Endothelial cell of umbilical vein (primary cell): Measurements from ENCODE around the gene SLC46A2. TPM values are rescaled to one million over a fixed set of nuclear protein-coding genes. Genes with fewer than 3 reads are reported as not detected.

Experiments
- BruUV-seq: library from RNA; stranded (reverse); fragments of 400-500 nt; replicated peaks from 2 replicates; lab custom pipeline; 2021; lab: Mats Ljungman, UMichigan
- CTCF ChIA-PET: fragments of 300-600, 350-600 bp; sonication (Branson Sonifier 250); formaldehyde crosslinking; loops from one replicate; lab custom pipeline; 2021; ENCODE audit warnings: antibody characterized with exemption, inconsistent platforms; lab: Charles Lee
- POLR2A ChIA-PET: fragments of 300-600, 350-600 bp; sonication (Branson Sonifier 250); formaldehyde crosslinking; loops from one replicate; lab custom pipeline; 2021; ENCODE audit warnings: antibody characterized with exemption, inconsistent platforms; lab: Charles Lee
- DNase-seq: peaks from one replicate; pipeline ENCODE4 v3.0.0-alpha.2; 2011; ENCODE audit warnings: low read depth, low spot score
- FAIRE-seq: peaks from 2 replicates; lab custom pipeline; 2011; peaks lifted over from hg19 to GRCh38; lab: Jason Lieb, UNC
- H2AFZ ChIP-seq: 2 replicates; pipeline ENCODE4 v1.6.0; 2012; ENCODE audit warnings: low read depth, low read length, control low read depth, inconsistent platforms
- H3K27ac ChIP-seq: 2 replicates; pipeline ENCODE4 v1.5.1; 2011; ENCODE audit warnings: low read depth, mild to moderate bottlenecking, control low read depth, low read length, moderate library complexity; ENCODE audit not compliant: insufficient read depth
- H3K27me3 ChIP-seq, 2 experiments: 2 replicates each; pipeline versions ENCODE4 v1.6.0 to v1.6.1; 2011; ENCODE audit warnings: low read length in 2 of 2, mixed read lengths in 1 of 2; ENCODE audit not compliant: control insufficient read depth in 2 of 2, insufficient read depth in 2 of 2
- H3K36me3 ChIP-seq, 2 experiments: 2 replicates in 1 of 2; 3 replicates in 1 of 2; pipeline ENCODE4 v1.5.1; 2011; ENCODE audit warnings: low read length in 2 of 2, mild to moderate bottlenecking in 1 of 2, moderate library complexity in 1 of 2; ENCODE audit not compliant: control insufficient read depth in 2 of 2, insufficient read depth in 2 of 2; ENCODE audit errors: extremely low read depth in 1 of 2
- H3K4me1 ChIP-seq: 3 replicates; pipeline ENCODE4 v1.5.1; 2011; ENCODE audit warnings: mild to moderate bottlenecking, low read length; ENCODE audit not compliant: control insufficient read depth, insufficient read depth; ENCODE audit errors: extremely low read depth
- H3K4me2 ChIP-seq: 2 replicates; pipeline ENCODE4 v1.6.1; 2011; ENCODE audit warnings: low read length, control low read depth, mixed read lengths; ENCODE audit not compliant: insufficient read depth
- H3K4me3 ChIP-seq, 3 experiments: fragments of 200-600 bp in 1 of 3; sonication (generic), shearing (Covaris generic) in 1 of 3; replicated peaks in 1 of 3; 2 replicates each; pipeline ENCODE4 v1.5.1; 2011 to 2016; ENCODE audit warnings: control low read depth in 3 of 3, low read length in 3 of 3, mild to moderate bottlenecking in 2 of 3, inconsistent platforms in 1 of 3, low read depth in 1 of 3, moderate library complexity in 1 of 3; ENCODE audit not compliant: insufficient read depth in 1 of 3
- H3K79me2 ChIP-seq: 2 replicates; pipeline ENCODE4 v1.6.0; 2012; ENCODE audit warnings: low read length, inconsistent platforms; ENCODE audit not compliant: control insufficient read depth, insufficient read depth
- H3K9ac ChIP-seq: replicated peaks from 2 replicates; pipeline ENCODE3; 2011; ENCODE audit warnings: low read length, control low read depth; ENCODE audit not compliant: insufficient read depth; ENCODE audit errors: extremely low read depth
- H3K9me1 ChIP-seq: replicated peaks from 3 replicates; pipeline ENCODE4 v1.6.0; 2011; ENCODE audit warnings: mild to moderate bottlenecking, low read length; ENCODE audit not compliant: control insufficient read depth, insufficient read depth; ENCODE audit errors: extremely low read depth
- H3K9me3 ChIP-seq: replicated peaks from 2 replicates; pipeline ENCODE4 v1.5.1; 2012; ENCODE audit warnings: low read length, inconsistent platforms; ENCODE audit not compliant: control insufficient read depth, insufficient read depth
- H4K20me1 ChIP-seq: replicated peaks from 2 replicates; pipeline ENCODE3; 2011; ENCODE audit warnings: mild to moderate bottlenecking, low read length; ENCODE audit not compliant: control insufficient read depth, insufficient read depth; ENCODE audit errors: extremely low read depth
- CTCF ChIP-seq, 2 donors: IDR thresholded peaks; 1 replicate in 1 of 2; 2 replicates in 1 of 2; pipeline ENCODE4 v1.5.1; 2011; ENCODE audit warnings: low read length in 2 of 2, mild to moderate bottlenecking in 2 of 2, moderate library complexity in 2 of 2, control low read depth in 1 of 2, inconsistent platforms in 1 of 2, low read depth in 1 of 2; ENCODE audit not compliant: insufficient read depth in 1 of 2; ENCODE audit errors: extremely low read depth in 1 of 2
- EZH2 ChIP-seq: IDR thresholded peaks from 2 replicates; pipeline ENCODE4 v1.6.1; 2012; ENCODE audit warnings: borderline replicate concordance, low read depth, mild to moderate bottlenecking, moderate library complexity, low read length, inconsistent platforms; ENCODE audit not compliant: severe bottlenecking
- FOS ChIP-seq: IDR thresholded peaks from 2 replicates; pipeline ENCODE4 v1.6.1; 2011; ENCODE audit warnings: mild to moderate bottlenecking, low read length, moderate library complexity, borderline replicate concordance; ENCODE audit not compliant: insufficient read depth
- GATA2 ChIP-seq: IDR thresholded peaks from 2 replicates; pipeline ENCODE4 v1.7.0; 2011; ENCODE audit warnings: low read depth, mild to moderate bottlenecking, moderate library complexity, mixed read lengths, low read length; ENCODE audit not compliant: insufficient read length, insufficient read depth
- JUN ChIP-seq: IDR thresholded peaks from 2 replicates; pipeline ENCODE4 v1.6.1; 2011; ENCODE audit warnings: borderline replicate concordance, low read depth; ENCODE audit not compliant: insufficient read length, insufficient read depth
- MAX ChIP-seq: IDR thresholded peaks from 2 replicates; pipeline ENCODE4 v1.6.1; 2011; ENCODE audit not compliant: insufficient read depth, insufficient read length
- MYC ChIP-seq: IDR thresholded peaks from one replicate; pipeline ENCODE4 v1.6.1; 2011; ENCODE audit warnings: mild to moderate bottlenecking, low read depth, low read length
- POLR2A ChIP-seq: IDR thresholded peaks from 2 replicates; pipeline ENCODE4 v1.6.1; 2012; ENCODE audit warnings: low read depth, mild to moderate bottlenecking, control low read depth, low read length
- POLR2AphosphoS5 ChIP-seq: IDR thresholded peaks from 2 replicates; pipeline ENCODE4 v1.6.1; 2012; ENCODE audit warnings: low read depth, mild to moderate bottlenecking, control low read depth, low read length, moderate library complexity; ENCODE audit not compliant: insufficient read depth
- dilution Hi-C: fragments of 300-500 bp; cut with MboI; formaldehyde crosslinking; loops from one replicate; pipeline ENCODE4 v1.15.0; 2019; ENCODE audit warnings: low sequenced_read_pairs; ENCODE audit not compliant: extremely low pct_ligation_motif_present
- intact Hi-C: fragments of 100-400 bp; cut with micrococcal nuclease; formaldehyde crosslinking; loops from one replicate; pipeline ENCODE4 v1.10.0; 2022
- polyA plus RNA-seq, 4 experiments: library from polyadenylated mRNA; depleted of rRNA in 3 of 4; stranded (reverse) in 3 of 4; unstranded in 1 of 4; fragments of >200 nt; gene quantifications; 2 replicates each; pipeline versions ENCODE4 v1.2.1 to v1.2.3, GENCODE V29; 2011 to 2012; ENCODE audit warnings: missing spikeins in 1 of 4
- total RNA-seq: library from RNA; stranded (reverse); gene quantifications from 2 replicates; pipeline ENCODE4 v1.2.3, GENCODE V29; 2021

SLC46A2 gene
- total and polyA plus RNA-seq, 2 donors (not counting 3 experiments of a cell fraction or from before 2014, with no cell fraction given), result not detected

GRCh38 chr9:112831969-112832368 lies 58.7 kb downstream of the SLC46A2 start:
- H3K9me1 ChIP-seq, result no peaks in the 10 kb centered on the region
- dilution Hi-C loops, result no loop called here
- no peak overlapping the region for H3K4me2 ChIP-seq
- intact Hi-C loops, result no loop called here
- no peaks in the 10 kb centered on the region for H3K4me1 ChIP-seq
- no peak overlapping the region for H3K4me3 ChIP-seq
- H3K9ac ChIP-seq, result no peak overlapping the region
- FAIRE-seq, result no peak
- no peaks in the 10 kb centered on the region for H3K27me3 ChIP-seq
- BruUV-seq, result no TSS peak
- no peaks in the 10 kb centered on the region for H3K79me2 ChIP-seq
- POLR2A ChIA-PET, result no interaction called here
- no peak for TF ChIP-seq CTCF (IDR thresholded peaks at IDR 0.05; ENCODE audit: extremely low read depth in 1 of 2, insufficient read depth in 1 of 2, low read depth in 1 of 2, low read length in 2 of 2)
- no peak for TF ChIP-seq POLR2AphosphoS5
- no peak for TF ChIP-seq GATA2
- no peak for TF ChIP-seq FOS
- no peak for TF ChIP-seq JUN
- no peak for TF ChIP-seq MAX
- TF ChIP-seq POLR2A, result no peak
- no peak for TF ChIP-seq MYC
- TF ChIP-seq EZH2, result no peak
- H3K36me3 ChIP-seq, result no peaks in the 10 kb centered on the region
- H3K27ac ChIP-seq, result no peak overlapping the region
- CTCF ChIA-PET, result interaction anchor here (1.2 to 1.4 kb wide), 2 partner anchors 13 to 71 kb away, joined by 5 to 7 read pairs; no protein-coding TSS in a partner anchor
- H4K20me1 ChIP-seq, result no peaks in the 10 kb centered on the region
- DNase-seq, result no peak
- H3K9me3 ChIP-seq, result no peaks in the 10 kb centered on the region
- H2AFZ ChIP-seq, result no peak overlapping the region
